ENCODE measurements around the gene ZNF74.

The ZNF74 gene

GRCh38 chr22:20434264-20434751 lies 40.4 kb downstream of the ZNF74 start:
- no peak for DNase-seq

GRCh38 chr22:20434773-20435172 lies 40.8 kb downstream of the ZNF74 start:
- DNase-seq = no peak

- no peak for DNase-seq
These were observed 41.7 kb downstream of the ZNF74 start for GRCh38 chr22:20435436-20436306.

GRCh38 chr22:20436307-20436767 lies 42.4 kb downstream of the ZNF74 start:
- DNase-seq = no peak

- no peak for DNase-seq
These were observed 43.0 kb downstream of the ZNF74 start for GRCh38 chr22:20436768-20437612.

GRCh38 chr22:20437613-20438426 lies 43.9 kb downstream of the ZNF74 start, which contains the start of gene SCARF2:
SCARF2 (minus strand) TSS chr22:20437825; CDS start chr22:20437754, 71 bp downstream.
- no peak for DNase-seq

GRCh38 chr22:20438427-20438677 lies 44.4 kb downstream of the ZNF74 start:
- no peak for DNase-seq

- DNase-seq = no peak
These were observed 44.9 kb downstream of the ZNF74 start for GRCh38 chr22:20438678-20439492.

GRCh38 chr22:20439556-20439927 lies 45.6 kb downstream of the ZNF74 start:
- no peak for DNase-seq

- no peak for DNase-seq
These were observed 46.1 kb downstream of the ZNF74 start for GRCh38 chr22:20439928-20440575.

GRCh38 chr22:20440637-20441591 lies 47.0 kb downstream of the ZNF74 start:
- DNase-seq = no peak

GRCh38 chr22:20441631-20442484 lies 47.9 kb downstream of the ZNF74 start:
- DNase-seq = no peak

GRCh38 chr22:20442485-20443284 lies 48.7 kb downstream of the ZNF74 start:
- DNase-seq = no peak

- DNase-seq = no peak
These were observed 50.4 kb downstream of the ZNF74 start for GRCh38 chr22:20444325-20444724.

GRCh38 chr22:20446383-20446970 lies 52.5 kb downstream of the ZNF74 start:
- no peak for DNase-seq

GRCh38 chr22:20448630-20449029 lies 54.7 kb downstream of the ZNF74 start:
- no peak for DNase-seq

GRCh38 chr22:20449819-20450550 lies 56.0 kb downstream of the ZNF74 start:
- no peak for DNase-seq
